Activated CD8-positive, alpha-beta T cell treated with anti-CD3 and anti-CD28 coated beads for 36 hours (primary cell): ENCODE measurements around the gene RAB31. TPM values are rescaled to one million over a fixed set of nuclear protein-coding genes. Genes with fewer than 3 reads are reported as not detected.

Experiments
- ATAC-seq: fragments of 200-7000 bp; cut with Tn5 transposase; one replicate; pipeline ENCODE4 v1.10.0; 2021; ENCODE audit warnings: mild to moderate bottlenecking, moderate library complexity
- CTCF ChIA-PET: fragments of 350-600 bp; sonication (Branson Sonifier 250); formaldehyde crosslinking; loops from one replicate; lab custom pipeline; 2021; ENCODE audit warnings: antibody characterized with exemption; lab: Charles Lee
- POLR2A ChIA-PET: fragments of 350-600 bp; sonication (Branson Sonifier 250); formaldehyde crosslinking; loops from one replicate; lab custom pipeline; 2021; ENCODE audit warnings: antibody characterized with exemption; lab: Charles Lee
- DNase-seq: peaks from one replicate; pipeline ENCODE4 v3.0.0-alpha.2; 2020
- H3K27ac Mint-ChIP-seq: one replicate; pipeline ENCODE4 v1.8.0; 2021; ENCODE audit warnings: mild to moderate bottlenecking, mixed read lengths
- H3K27me3 Mint-ChIP-seq: one replicate; pipeline ENCODE4 v1.8.0; 2021; ENCODE audit warnings: mixed read lengths
- H3K36me3 Mint-ChIP-seq: one replicate; pipeline ENCODE4 v1.8.0; 2021; ENCODE audit warnings: low read depth, mixed read lengths
- H3K4me1 Mint-ChIP-seq: one replicate; pipeline ENCODE4 v1.8.0; 2021; ENCODE audit warnings: low read depth, mixed read lengths
- H3K4me3 Mint-ChIP-seq: one replicate; pipeline ENCODE4 v1.8.0; 2021; ENCODE audit warnings: mild to moderate bottlenecking, moderate library complexity, mixed read lengths
- H3K9me3 Mint-ChIP-seq: one replicate; pipeline ENCODE4 v1.8.0; 2021; ENCODE audit warnings: mixed read lengths
- CTCF ChIP-seq: fragments of 200-600 bp; IDR thresholded peaks from one replicate; pipeline ENCODE4 v1.8.0; 2022; ENCODE audit warnings: antibody characterized with exemption, mild to moderate bottlenecking
- intact Hi-C: fragments of 100-400 bp; cut with micrococcal nuclease; formaldehyde crosslinking; loops from one replicate; pipeline ENCODE4 v1.10.0; 2022
- total RNA-seq, 2 experiments: library from RNA; stranded (reverse); gene quantifications; one replicate each; pipeline ENCODE4 v1.2.3, GENCODE V29; 2021

RAB31 gene
- total RNA-seq, 2 experiments from 2014 or later = 0.45 to 0.76 TPM

GRCh38 chr18:9775178-9775577, 67.1 kb downstream of the RAB31 start:
- no peak for ATAC-seq
- Mint-ChIP-seq H3K4me1 (no peaks in the 10 kb centered on the region), H3K36me3 (no peaks in the 10 kb centered on the region), H3K27me3 (peaks cover 12% of the 10 kb centered on the region), H3K27ac (no peak overlapping the region), H3K9me3 (no peaks in the 10 kb centered on the region), H3K4me3 (no peak overlapping the region)
- intact Hi-C loops = no loop called here
- DNase-seq = no peak
- POLR2A ChIA-PET = no interaction called here
- CTCF ChIA-PET = no interaction called here
- no peak for TF ChIP-seq CTCF

GRCh38 chr18:9779630-9780029, 71.5 kb downstream of the RAB31 start:
- POLR2A ChIA-PET = no interaction called here

GRCh38 chr18:9782073-9782857, 74.2 kb downstream of the RAB31 start:
- POLR2A ChIA-PET = interaction anchor here (0.6 kb wide), 1 partner anchor 167 kb away, joined by 3 read pairs; no protein-coding TSS in a partner anchor
- H3K9me3 Mint-ChIP-seq = no peaks in the 10 kb centered on the region
- CTCF ChIA-PET = interaction anchor here (0.7 kb wide), 1 partner anchor 10 kb away, joined by 3 read pairs; no protein-coding TSS in a partner anchor
- no peaks in the 10 kb centered on the region for H3K36me3 Mint-ChIP-seq
- intact Hi-C loops = no loop called here
- no peak for DNase-seq
- H3K27ac Mint-ChIP-seq = no peak overlapping the region
- no peak for TF ChIP-seq CTCF
- H3K27me3 Mint-ChIP-seq = peaks cover 10% of the 10 kb centered on the region
- no peaks in the 10 kb centered on the region for H3K4me1 Mint-ChIP-seq
- H3K4me3 Mint-ChIP-seq = no peak overlapping the region
- ATAC-seq = no peak

More at GRCh38 chr18:9779630-9780029, 71.5 kb downstream of the RAB31 start:
- ATAC-seq (no peak), DNase-seq (no peak)
- Mint-ChIP-seq H3K4me3 (no peak overlapping the region), H3K27ac (no peak overlapping the region), H3K9me3 (no peaks in the 10 kb centered on the region), H3K36me3 (no peaks in the 10 kb centered on the region), H3K4me1 (no peaks in the 10 kb centered on the region), H3K27me3 (peaks cover 2% of the 10 kb centered on the region)
- TF ChIP-seq CTCF = no peak
- CTCF ChIA-PET = no interaction called here
- intact Hi-C loops = no loop called here

- ATAC-seq (no peak), DNase-seq (no peak)
- no peak for TF ChIP-seq CTCF
- Mint-ChIP-seq H3K4me3 (no peak overlapping the region), H3K9me3 (peaks cover 3% of the 10 kb centered on the region), H3K36me3 (no peaks in the 10 kb centered on the region), H3K27me3 (peaks cover 16% of the 10 kb centered on the region), H3K27ac (no peak overlapping the region), H3K4me1 (no peaks in the 10 kb centered on the region)
- ChIA-PET POLR2A (no interaction called here), CTCF (no interaction called here)
- intact Hi-C loops = no loop called here
Measured at GRCh38 chr18:9786631-9787030, 78.5 kb downstream of the RAB31 start.

- no peak overlapping the region for H3K27ac Mint-ChIP-seq
- ChIA-PET POLR2A (no interaction called here), CTCF (no interaction called here)
- no peak for ATAC-seq
- TF ChIP-seq CTCF = no peak
- no peak overlapping the region for H3K4me3 Mint-ChIP-seq
- DNase-seq = no peak
- H3K27me3 Mint-ChIP-seq = peaks cover 16% of the 10 kb centered on the region
- peaks cover 3% of the 10 kb centered on the region for H3K9me3 Mint-ChIP-seq
- intact Hi-C loops = no loop called here
- H3K4me1 Mint-ChIP-seq = no peaks in the 10 kb centered on the region
- no peaks in the 10 kb centered on the region for H3K36me3 Mint-ChIP-seq
Measured at GRCh38 chr18:9787036-9787435, 78.9 kb downstream of the RAB31 start.
